Prostate gland (tissue), 2 donors: ENCODE data around the gene ABCA6. TPM values are rescaled to one million over a fixed set of nuclear protein-coding genes. Genes with fewer than 3 reads are reported as not detected.

ENCODE experiments used
- DNase-seq: peaks from one replicate; pipeline ENCODE4 v3.0.0-alpha.2; 2019; ENCODE audit warnings: low spot score
- H3K27ac ChIP-seq, 2 donors: fragments of 200-600 bp; sonication (generic); 2 replicates each; pipeline ENCODE4 v1.5.1; 2017 to 2019
- H3K27me3 ChIP-seq: fragments of 200-600 bp; sonication (generic); replicated peaks from 2 replicates; pipeline ENCODE4 v1.5.1; 2019; ENCODE audit not compliant: insufficient read depth
- H3K36me3 ChIP-seq, 2 donors: fragments of 200-600 bp; sonication (generic); 1 replicate in 1 of 2; 2 replicates in 1 of 2; pipeline versions ENCODE4 v1.5.1 to v1.8.1; 2017 to 2019
- H3K4me1 ChIP-seq: fragments of 200-600 bp; sonication (generic); replicated peaks from 2 replicates; pipeline ENCODE4 v1.5.1; 2019
- H3K4me3 ChIP-seq, 2 donors: fragments of 200-600 bp; sonication (generic); 2 replicates each; pipeline ENCODE4 v1.5.1; 2017 to 2019
- H3K9me3 ChIP-seq: fragments of 200-600 bp; sonication (generic); 2 replicates; pipeline ENCODE4 v1.5.1; 2017
- CTCF ChIP-seq, 4 experiments: fragments of 200-600 bp in 2 of 4; fragments of 450-650 bp in 2 of 4; sonication (generic) in 2 of 4; IDR thresholded peaks; 1 replicate in 3 of 4; 2 replicates in 1 of 4; pipeline ENCODE4 v1.5.1; 2016 to 2019; ENCODE audit warnings: antibody characterized with exemption in 4 of 4, mild to moderate bottlenecking in 2 of 4, moderate library complexity in 2 of 4
- POLR2A ChIP-seq: fragments of 450-650 bp; IDR thresholded peaks from one replicate; pipeline ENCODE4 v1.6.1; 2016; ENCODE audit warnings: antibody characterized with exemption, mild to moderate bottlenecking
- POLR2AphosphoS5 ChIP-seq: sonication (generic); formaldehyde crosslinking; IDR thresholded peaks from one replicate; pipeline ENCODE4 v1.6.1; 2017; ENCODE audit warnings: antibody characterized with exemption
- WGBS: methylation state at CpG from one replicate; pipeline ENCODE4 v1.1.5; 2018; 5-methylcytosine and 5-hydroxymethylcytosine counted together
- intact Hi-C: fragments of 100-400 bp; cut with DNase I; formaldehyde crosslinking; loops from one replicate; pipeline ENCODE4 v1.14.2; 2022
- total RNA-seq, 2 donors: library from RNA; depleted of rRNA; stranded (reverse); fragments of >200 nt; gene quantifications; one replicate each; pipeline ENCODE4 v1.1.0, GENCODE V29; 2016

ABCA6 gene
- total RNA-seq, 2 donors from 2014 or later: 3.2 to 10.1 TPM

- DNase-seq: no peak
- H3K4me3 ChIP-seq: no peak overlapping the region
- no peak overlapping the region for H3K27ac ChIP-seq
- TF ChIP-seq POLR2A (no peak), CTCF (IDR thresholded peaks at IDR 0.05) (no peak), POLR2AphosphoS5 (no peak)
- H3K36me3 ChIP-seq: no peaks in the 10 kb centered on the region
- intact Hi-C loops: no loop called here
- no peaks in the 10 kb centered on the region for H3K9me3 ChIP-seq
- WGBS: 60% methylated on average over 3 of the region's 3 CpGs
- H3K27me3 ChIP-seq: no peaks in the 10 kb centered on the region
- H3K4me1 ChIP-seq: no peaks in the 10 kb centered on the region
These were observed 594 bp upstream of the ABCA6 start for GRCh38 chr17:69142175-69142802.

GRCh38 chr17:69134112-69134511, 7.6 kb downstream of the ABCA6 start:
- 45% methylated on average over 3 of the region's 3 CpGs for WGBS
- intact Hi-C loops: no loop called here

GRCh38 chr17:69130627-69131296, 10.9 kb downstream of the ABCA6 start:
- TF ChIP-seq POLR2A: no peak
- TF ChIP-seq CTCF (IDR thresholded peaks at IDR 0.05): no peak
- no peak for TF ChIP-seq POLR2AphosphoS5
- no peak for DNase-seq
- intact Hi-C loops: no loop called here
- Histone ChIP-seq H3K4me3 (no peak overlapping the region), H3K36me3 (no peaks in the 10 kb centered on the region), H3K9me3 (no peaks in the 10 kb centered on the region), H3K27me3 (no peaks in the 10 kb centered on the region), H3K27ac (no peak overlapping the region), H3K4me1 (no peaks in the 10 kb centered on the region)
- WGBS: 78% methylated on average over 6 of the region's 6 CpGs

More at GRCh38 chr17:69134112-69134511, 7.6 kb downstream of the ABCA6 start:
- H3K27me3 ChIP-seq: no peaks in the 10 kb centered on the region
- H3K4me3 ChIP-seq: no peak overlapping the region
- TF ChIP-seq POLR2A (no peak), POLR2AphosphoS5 (no peak), CTCF (IDR thresholded peaks at IDR 0.05) (no peak)
- no peak for DNase-seq
- H3K27ac ChIP-seq: no peak overlapping the region
- no peaks in the 10 kb centered on the region for H3K36me3 ChIP-seq
- no peaks in the 10 kb centered on the region for H3K9me3 ChIP-seq
- no peaks in the 10 kb centered on the region for H3K4me1 ChIP-seq

GRCh38 chr17:69123626-69124025, 18.1 kb downstream of the ABCA6 start:
- H3K9me3 ChIP-seq: no peaks in the 10 kb centered on the region
- no peak for TF ChIP-seq CTCF (IDR thresholded peaks at IDR 0.05)
- no peak for TF ChIP-seq POLR2A
- TF ChIP-seq POLR2AphosphoS5: no peak
- H3K4me1 ChIP-seq: no peaks in the 10 kb centered on the region
- 94% methylated on average over 1 of the region's 1 CpG for WGBS
- H3K27me3 ChIP-seq: no peaks in the 10 kb centered on the region
- no peak for DNase-seq
- intact Hi-C loops: no loop called here
- no peaks in the 10 kb centered on the region for H3K36me3 ChIP-seq
- no peak overlapping the region for H3K27ac ChIP-seq
- no peak overlapping the region for H3K4me3 ChIP-seq

- no peaks in the 10 kb centered on the region for H3K36me3 ChIP-seq
- H3K4me3 ChIP-seq: no peak overlapping the region
- H3K27ac ChIP-seq: no peak overlapping the region
- TF ChIP-seq POLR2A: no peak
- no peak for TF ChIP-seq CTCF (IDR thresholded peaks at IDR 0.05)
- TF ChIP-seq POLR2AphosphoS5: no peak
- intact Hi-C loops: no loop called here
- DNase-seq: no peak
- no peaks in the 10 kb centered on the region for H3K27me3 ChIP-seq
- no peaks in the 10 kb centered on the region for H3K4me1 ChIP-seq
- no peaks in the 10 kb centered on the region for H3K9me3 ChIP-seq
- WGBS: 92% methylated on average over 5 of the region's 5 CpGs
These were observed 19.6 kb downstream of the ABCA6 start for GRCh38 chr17:69122065-69122464.
